Prostate gland (tissue), 2 donors: ENCODE measurements around the gene PHTF2. TPM values are rescaled to one million over a fixed set of nuclear protein-coding genes. Genes with fewer than 3 reads are reported as not detected.

Experiments
- DNase-seq: peaks from one replicate; pipeline ENCODE4 v3.0.0-alpha.2; 2019; ENCODE audit warnings: low spot score
- H3K27ac ChIP-seq, 2 donors: fragments of 200-600 bp; sonication (generic); 2 replicates each; pipeline ENCODE4 v1.5.1; 2017 to 2019
- H3K27me3 ChIP-seq: fragments of 200-600 bp; sonication (generic); replicated peaks from 2 replicates; pipeline ENCODE4 v1.5.1; 2019; ENCODE audit not compliant: insufficient read depth
- H3K36me3 ChIP-seq, 2 donors: fragments of 200-600 bp; sonication (generic); 1 replicate in 1 of 2; 2 replicates in 1 of 2; pipeline versions ENCODE4 v1.5.1 to v1.8.1; 2017 to 2019
- H3K4me1 ChIP-seq: fragments of 200-600 bp; sonication (generic); replicated peaks from 2 replicates; pipeline ENCODE4 v1.5.1; 2019
- H3K4me3 ChIP-seq, 2 donors: fragments of 200-600 bp; sonication (generic); 2 replicates each; pipeline ENCODE4 v1.5.1; 2017 to 2019
- H3K9me3 ChIP-seq: fragments of 200-600 bp; sonication (generic); 2 replicates; pipeline ENCODE4 v1.5.1; 2017
- CTCF ChIP-seq, 4 experiments: fragments of 200-600 bp in 2 of 4; fragments of 450-650 bp in 2 of 4; sonication (generic) in 2 of 4; IDR thresholded peaks; 1 replicate in 3 of 4; 2 replicates in 1 of 4; pipeline ENCODE4 v1.5.1; 2016 to 2019; ENCODE audit warnings: antibody characterized with exemption in 4 of 4, mild to moderate bottlenecking in 2 of 4, moderate library complexity in 2 of 4
- POLR2A ChIP-seq: fragments of 450-650 bp; IDR thresholded peaks from one replicate; pipeline ENCODE4 v1.6.1; 2016; ENCODE audit warnings: antibody characterized with exemption, mild to moderate bottlenecking
- POLR2AphosphoS5 ChIP-seq: sonication (generic); formaldehyde crosslinking; IDR thresholded peaks from one replicate; pipeline ENCODE4 v1.6.1; 2017; ENCODE audit warnings: antibody characterized with exemption
- WGBS: methylation state at CpG from one replicate; pipeline ENCODE4 v1.1.5; 2018; 5-methylcytosine and 5-hydroxymethylcytosine counted together
- intact Hi-C: fragments of 100-400 bp; cut with DNase I; formaldehyde crosslinking; loops from one replicate; pipeline ENCODE4 v1.14.2; 2022
- total RNA-seq, 2 donors: library from RNA; depleted of rRNA; stranded (reverse); fragments of >200 nt; gene quantifications; one replicate each; pipeline ENCODE4 v1.1.0, GENCODE V29; 2016

Gene PHTF2
- total RNA-seq, 2 donors from 2014 or later, result 7.7 to 17.3 TPM

GRCh38 chr7:77897004-77897547, 98.5 kb downstream of the PHTF2 start:
- intact Hi-C loops, result no loop called here
- H3K4me1 ChIP-seq, result no peaks in the 10 kb centered on the region
- TF ChIP-seq POLR2AphosphoS5, result no peak
- no peaks in the 10 kb centered on the region for H3K36me3 ChIP-seq
- H3K27me3 ChIP-seq, result no peaks in the 10 kb centered on the region
- no peak overlapping the region for H3K27ac ChIP-seq
- no peaks in the 10 kb centered on the region for H3K9me3 ChIP-seq
- WGBS, result 91% methylated on average over 1 of the region's 1 CpG
- H3K4me3 ChIP-seq, result no peak overlapping the region
- no peak for DNase-seq

- no peak overlapping the region for H3K27ac ChIP-seq
- H3K36me3 ChIP-seq, result no peaks in the 10 kb centered on the region
- H3K9me3 ChIP-seq, result no peaks in the 10 kb centered on the region
- TF ChIP-seq POLR2AphosphoS5, result no peak
- 81% methylated on average over 2 of the region's 2 CpGs for WGBS
- no peaks in the 10 kb centered on the region for H3K27me3 ChIP-seq
- intact Hi-C loops, result no loop called here
- no peaks in the 10 kb centered on the region for H3K4me1 ChIP-seq
- DNase-seq, result no peak
- no peak overlapping the region for H3K4me3 ChIP-seq
Observed at GRCh38 chr7:77899516-77899915, 100.9 kb downstream of the PHTF2 start.

- Histone ChIP-seq H3K27me3 (no peaks in the 10 kb centered on the region), H3K4me3 (no peak overlapping the region), H3K4me1 (no peaks in the 10 kb centered on the region), H3K27ac (no peak overlapping the region), H3K9me3 (no peaks in the 10 kb centered on the region), H3K36me3 (no peaks in the 10 kb centered on the region)
- WGBS, result 93% methylated on average over 2 of the region's 2 CpGs
- intact Hi-C loops, result no loop called here
- no peak for TF ChIP-seq POLR2AphosphoS5
- TF ChIP-seq CTCF (IDR thresholded peaks at IDR 0.05), result no peak
- no peak for TF ChIP-seq POLR2A
- no peak for DNase-seq
Observed at GRCh38 chr7:77903597-77903996, 105.0 kb downstream of the PHTF2 start.

- intact Hi-C loops, result no loop called here
- Histone ChIP-seq H3K27me3 (no peaks in the 10 kb centered on the region), H3K4me3 (no peak overlapping the region), H3K36me3 (no peaks in the 10 kb centered on the region), H3K27ac (no peak overlapping the region), H3K4me1 (no peaks in the 10 kb centered on the region), H3K9me3 (no peaks in the 10 kb centered on the region)
- no peak for TF ChIP-seq CTCF (IDR thresholded peaks at IDR 0.05)
- no peak for TF ChIP-seq POLR2AphosphoS5
- no peak for TF ChIP-seq POLR2A
- WGBS, result 97% methylated on average over 2 of the region's 2 CpGs
- DNase-seq, result no peak
Observed at GRCh38 chr7:77904252-77904651, 105.7 kb downstream of the PHTF2 start.

GRCh38 chr7:77907281-77907680, 108.7 kb downstream of the PHTF2 start:
- Histone ChIP-seq H3K36me3 (no peaks in the 10 kb centered on the region), H3K27me3 (no peaks in the 10 kb centered on the region), H3K9me3 (no peaks in the 10 kb centered on the region), H3K4me1 (no peaks in the 10 kb centered on the region), H3K4me3 (no peak overlapping the region), H3K27ac (no peak overlapping the region)
- 69% methylated on average over 2 of the region's 2 CpGs for WGBS
- DNase-seq, result no peak
- no peak for TF ChIP-seq POLR2AphosphoS5
- TF ChIP-seq CTCF (IDR thresholded peaks at IDR 0.05), result no peak
- no peak for TF ChIP-seq POLR2A
- intact Hi-C loops, result no loop called here

- Histone ChIP-seq H3K27ac (no peak overlapping the region), H3K36me3 (no peaks in the 10 kb centered on the region), H3K4me3 (no peak overlapping the region), H3K9me3 (no peaks in the 10 kb centered on the region), H3K27me3 (no peaks in the 10 kb centered on the region), H3K4me1 (no peaks in the 10 kb centered on the region)
- WGBS, result 93% methylated on average over 2 of the region's 2 CpGs
- no peak for DNase-seq
- TF ChIP-seq POLR2A (no peak), POLR2AphosphoS5 (no peak), CTCF (IDR thresholded peaks at IDR 0.05) (no peak)
- intact Hi-C loops, result no loop called here
Observed at GRCh38 chr7:77908664-77909063, 110.1 kb downstream of the PHTF2 start.
